AG09309 (cell line): ENCODE results near the gene CEBPE.
A peak's percentile ranks its signal among the peaks of the same experiment; 100 is the strongest.

Experiments
- DNase-seq: peaks from one replicate; pipeline ENCODE4 v3.0.0-alpha.2; 2010; ENCODE audit warnings: low read depth
- H3K4me3 ChIP-seq: 2 replicates; pipeline ENCODE4 v1.5.1; 2011; ENCODE audit warnings: mild to moderate bottlenecking, low read depth, low read length, moderate library complexity; ENCODE audit not compliant: control insufficient read depth
- CTCF ChIP-seq: IDR thresholded peaks from 2 replicates; pipeline ENCODE4 v1.5.1; 2011; ENCODE audit warnings: mild to moderate bottlenecking, low read depth, low read length, inconsistent platforms; ENCODE audit not compliant: insufficient read depth, control insufficient read depth; ENCODE audit errors: missing control alignments

CEBPE gene

GRCh38 chr14:23099212-23099861 lies 19.7 kb downstream of the CEBPE start:
- DNase-seq, result no peak
- no peak overlapping the region for H3K4me3 ChIP-seq
- TF ChIP-seq CTCF, result no peak

GRCh38 chr14:23097786-23098185 lies 21.3 kb downstream of the CEBPE start:
- no peak for TF ChIP-seq CTCF
- no peak for DNase-seq
- H3K4me3 ChIP-seq, result no peak overlapping the region

- H3K4me3 ChIP-seq, result peak within 1 kb of the TSS; percentile 91
- DNase-seq, result peak; percentile 98
- TF ChIP-seq CTCF, result no peak
Observed at GRCh38 chr14:23095196-23096108, 23.6 kb downstream of the CEBPE start, which contains the start of gene C14orf119. TSS of gene C14orf119 (plus strand) at chr14:23095505. CDS start at chr14:23097659, 2,154 bp downstream.

GRCh38 chr14:23094666-23095195 lies 24.3 kb downstream of the CEBPE start, which contains the start of gene ACIN1:
TSS of gene ACIN1 (minus strand) at chr14:23095136. CDS start at chr14:23095112, 24 bp downstream.
- peak; percentile 55 for DNase-seq
- no peak for TF ChIP-seq CTCF
- peak within 1 kb of the TSS; percentile 91 for H3K4me3 ChIP-seq

- no peak for DNase-seq
- peak; percentile 31 for TF ChIP-seq CTCF
- peak overlapping the region; percentile 91 for H3K4me3 ChIP-seq
Observed at GRCh38 chr14:23093991-23094665, 24.9 kb downstream of the CEBPE start.

GRCh38 chr14:23093526-23093925 lies 25.5 kb downstream of the CEBPE start:
- peak overlapping the region; percentile 91 for H3K4me3 ChIP-seq
- DNase-seq, result no peak
- TF ChIP-seq CTCF, result no peak
